ENCODE data around the gene ACADVL. TPM values are rescaled to one million over a fixed set of nuclear protein-coding genes. Genes with fewer than 3 reads are reported as not detected.
"Not testable (repeated sequence)": the region's sequence is repeated elsewhere in the genome, so short reads cannot be mapped to it uniquely, and the experiment has no call there.

The ACADVL gene
- total RNA-seq, 1 donor from 2014 or later = 281 TPM

- DNase-seq (ENCODE audit: low spot score) = peak; percentile 31
- H3K4me1 Mint-ChIP-seq (ENCODE audit: unreplicated experiment) = peaks cover 9% of the 10 kb centered on the region
- TF ChIP-seq CTCF (IDR thresholded peaks at IDR 0.05; ENCODE audit: unreplicated experiment) = no peak
- H3K27ac Mint-ChIP-seq (ENCODE audit: unreplicated experiment) = peak overlapping the region; percentile 95
- H3K36me3 Mint-ChIP-seq (ENCODE audit: low read depth, unreplicated experiment) = no peaks in the 10 kb centered on the region
- H3K9me3 Mint-ChIP-seq (ENCODE audit: unreplicated experiment) = no peaks in the 10 kb centered on the region
- peaks cover 4% of the 10 kb centered on the region for H3K27me3 Mint-ChIP-seq (ENCODE audit: unreplicated experiment)
- H3K4me3 Mint-ChIP-seq (ENCODE audit: unreplicated experiment) = no peak overlapping the region
Observed at GRCh38 chr17:7177954-7178477, 41.7 kb upstream of the ACADVL start.

GRCh38 chr17:7178973-7179316 is 40.8 kb upstream of the ACADVL start:
- no peak for TF ChIP-seq CTCF (IDR thresholded peaks at IDR 0.05; ENCODE audit: unreplicated experiment)
- Mint-ChIP-seq H3K36me3 (ENCODE audit: low read depth, unreplicated experiment) (peaks cover 3% of the 10 kb centered on the region), H3K4me1 (ENCODE audit: unreplicated experiment) (peaks cover 9% of the 10 kb centered on the region), H3K4me3 (ENCODE audit: unreplicated experiment) (no peak overlapping the region), H3K27ac (ENCODE audit: unreplicated experiment) (no peak overlapping the region), H3K9me3 (ENCODE audit: unreplicated experiment) (no peaks in the 10 kb centered on the region), H3K27me3 (ENCODE audit: unreplicated experiment) (peaks cover 4% of the 10 kb centered on the region)
- DNase-seq (ENCODE audit: low spot score) = no peak

GRCh38 chr17:7179317-7180254 is 40.2 kb upstream of the ACADVL start, which contains the start of gene ASGR1:
ASGR1 (minus strand) TSS chr17:7179370; CDS start chr17:7178563, 807 bp downstream.
- no peak within 1 kb of the TSS for H3K4me3 Mint-ChIP-seq (ENCODE audit: unreplicated experiment)
- DNase-seq (ENCODE audit: low spot score) = no peak

GRCh38 chr17:7182101-7182500 is 37.6 kb upstream of the ACADVL start:
- not testable (repeated sequence) for DNase-seq (ENCODE audit: low spot score)

More at GRCh38 chr17:7179317-7180254, 40.2 kb upstream of the ACADVL start, which contains the start of gene ASGR1:
- Mint-ChIP-seq H3K36me3 (ENCODE audit: low read depth, unreplicated experiment) (peaks cover 3% of the 10 kb centered on the region), H3K27me3 (ENCODE audit: unreplicated experiment) (peaks cover 4% of the 10 kb centered on the region), H3K9me3 (ENCODE audit: unreplicated experiment) (no peaks in the 10 kb centered on the region), H3K4me1 (ENCODE audit: unreplicated experiment) (peaks cover 9% of the 10 kb centered on the region), H3K27ac (ENCODE audit: unreplicated experiment) (peak within 1 kb of the TSS; percentile 95)
- TF ChIP-seq CTCF (IDR thresholded peaks at IDR 0.05; ENCODE audit: unreplicated experiment) = no peak

GRCh38 chr17:7183433-7184090 is 36.2 kb upstream of the ACADVL start:
- Mint-ChIP-seq H3K36me3 (ENCODE audit: low read depth, unreplicated experiment) (peaks cover 3% of the 10 kb centered on the region), H3K9me3 (ENCODE audit: unreplicated experiment) (no peaks in the 10 kb centered on the region), H3K4me3 (ENCODE audit: unreplicated experiment) (peak overlapping the region; percentile 0), H3K27me3 (ENCODE audit: unreplicated experiment) (peaks cover 3% of the 10 kb centered on the region), H3K27ac (ENCODE audit: unreplicated experiment) (peak overlapping the region; percentile 72), H3K4me1 (ENCODE audit: unreplicated experiment) (no peaks in the 10 kb centered on the region)
- TF ChIP-seq CTCF (IDR thresholded peaks at IDR 0.05; ENCODE audit: unreplicated experiment) = no peak
- no peak for DNase-seq (ENCODE audit: low spot score)

More at GRCh38 chr17:7182101-7182500, 37.6 kb upstream of the ACADVL start:
- not testable (repeated sequence) for H3K4me3 Mint-ChIP-seq (ENCODE audit: unreplicated experiment); H3K27ac Mint-ChIP-seq (ENCODE audit: unreplicated experiment); H3K27me3 Mint-ChIP-seq (ENCODE audit: unreplicated experiment); H3K4me1 Mint-ChIP-seq (ENCODE audit: unreplicated experiment); H3K36me3 Mint-ChIP-seq (ENCODE audit: low read depth, unreplicated experiment); H3K9me3 Mint-ChIP-seq (ENCODE audit: unreplicated experiment)

All from endothelial cell (in vitro differentiated cells).